Measurements from ENCODE around the gene HACD2. TPM values are rescaled to one million over a fixed set of nuclear protein-coding genes. Genes with fewer than 3 reads are reported as not detected.

Gene HACD2
- polyA plus RNA-seq, 3 donors, result 12.9 to 17.1 (median 15.1) TPM

- Histone ChIP-seq H4K20me1 (ENCODE audit: insufficient read depth, low read length) (no peaks in the 10 kb centered on the region), H3K36me3 (replicated peaks in 1 of 2; ENCODE audit: control insufficient read depth in 1 of 2, insufficient read depth in 2 of 2, low read length in 2 of 2) (no peaks in the 10 kb centered on the region), H3K4me3 (replicated peaks in 1 of 3; ENCODE audit: low read depth in 2 of 3, low read length in 3 of 3) (no peak overlapping the region), H3K27me3 (ENCODE audit: control insufficient read depth in 2 of 2, insufficient read depth in 2 of 2, low read length in 2 of 2) (no peaks in the 10 kb centered on the region), H3K9ac (ENCODE audit: insufficient read depth, low read length, poor library complexity, severe bottlenecking) (no peak overlapping the region), H3K4me2 (replicated peaks; ENCODE audit: extremely low read depth, low read length, poor library complexity, severe bottlenecking) (no peak overlapping the region), H3K79me2 (ENCODE audit: insufficient read depth, low read length) (no peaks in the 10 kb centered on the region), H3K27ac (ENCODE audit: low read depth in 1 of 2, low read length in 2 of 2) (no peak overlapping the region), H3K4me1 (ENCODE audit: control insufficient read depth in 1 of 2, insufficient read depth in 2 of 2, low read length in 2 of 2) (peaks cover 14 to 19% of the 10 kb centered on the region in 2 donors), H3K9me3 (replicated peaks in 1 of 2; ENCODE audit: control insufficient read depth in 1 of 2, insufficient read depth in 1 of 2, low read length in 2 of 2) (no peaks in the 10 kb centered on the region), H2AFZ (ENCODE audit: insufficient read depth, low read depth, low read length, poor library complexity, severe bottlenecking) (no peak overlapping the region)
- no peak for DNase-seq
- H3K4me1 Mint-ChIP-seq, result peaks cover 25% of the 10 kb centered on the region
- no peak overlapping the region for H3K4me3 Mint-ChIP-seq
- H3K9me3 Mint-ChIP-seq, result peaks cover 0 to 3% (median 0%) of the 10 kb centered on the region in 7 donors
- no peak for TF ChIP-seq CTCF (IDR thresholded peaks at IDR 0.05)
- H3K36me3 Mint-ChIP-seq, result no peaks in the 10 kb centered on the region
- H3K27ac Mint-ChIP-seq, result no peak overlapping the region
- H3K27me3 Mint-ChIP-seq (ENCODE audit: low read depth in 3 of 3), result peaks cover 0 to 4% (median 3%) of the 10 kb centered on the region in 3 donors
- intact Hi-C loops (cut with micrococcal nuclease), result no loop called here
- no CpG with 5 or more reads among the region's 1 CpG for WGBS (ENCODE audit: insufficient coverage)
Observed at GRCh38 chr3:123624302-123624701, 39.4 kb upstream of the HACD2 start.

- no peaks in the 10 kb centered on the region for H3K79me2 ChIP-seq (ENCODE audit: insufficient read depth, low read length)
- no peaks in the 10 kb centered on the region for H3K36me3 ChIP-seq (replicated peaks in 1 of 2; ENCODE audit: control insufficient read depth in 1 of 2, insufficient read depth in 2 of 2, low read length in 2 of 2)
- no peak overlapping the region for H2AFZ ChIP-seq (ENCODE audit: insufficient read depth, low read depth, low read length, poor library complexity, severe bottlenecking)
- Mint-ChIP-seq H3K36me3 (no peaks in the 10 kb centered on the region), H3K27ac (no peak overlapping the region), H3K9me3 (peaks cover 0 to 3% (median 0%) of the 10 kb centered on the region in 7 donors), H3K4me1 (peaks cover 32% of the 10 kb centered on the region), H3K27me3 (ENCODE audit: low read depth in 3 of 3) (peaks cover 0 to 3% (median 3%) of the 10 kb centered on the region in 3 donors), H3K4me3 (no peak overlapping the region)
- DNase-seq, result no peak
- no peaks in the 10 kb centered on the region for H3K9me3 ChIP-seq (replicated peaks in 1 of 2; ENCODE audit: control insufficient read depth in 1 of 2, insufficient read depth in 1 of 2, low read length in 2 of 2)
- TF ChIP-seq CTCF (IDR thresholded peaks at IDR 0.05), result no peak
- peaks cover 23 to 28% of the 10 kb centered on the region in 2 donors for H3K4me1 ChIP-seq (ENCODE audit: control insufficient read depth in 1 of 2, insufficient read depth in 2 of 2, low read length in 2 of 2)
- no peak overlapping the region for H3K27ac ChIP-seq (ENCODE audit: low read depth in 1 of 2, low read length in 2 of 2)
- WGBS (ENCODE audit: insufficient coverage), result 90% methylated on average over 2 of the region's 5 CpGs
- no peak overlapping the region for H3K4me3 ChIP-seq (replicated peaks in 1 of 3; ENCODE audit: low read depth in 2 of 3, low read length in 3 of 3)
- no peaks in the 10 kb centered on the region for H3K27me3 ChIP-seq (ENCODE audit: control insufficient read depth in 2 of 2, insufficient read depth in 2 of 2, low read length in 2 of 2)
- H3K9ac ChIP-seq (ENCODE audit: insufficient read depth, low read length, poor library complexity, severe bottlenecking), result no peak overlapping the region
- H3K4me2 ChIP-seq (replicated peaks; ENCODE audit: extremely low read depth, low read length, poor library complexity, severe bottlenecking), result no peak overlapping the region
- H4K20me1 ChIP-seq (ENCODE audit: insufficient read depth, low read length), result no peaks in the 10 kb centered on the region
- intact Hi-C loops (cut with micrococcal nuclease), result no loop called here
Observed at GRCh38 chr3:123623346-123623880, 38.6 kb upstream of the HACD2 start.

All from CD14-positive monocyte (primary cell).